ENCODE results near the gene EGFL7. TPM values are rescaled to one million over a fixed set of nuclear protein-coding genes. Genes with fewer than 3 reads are reported as not detected.
A peak's percentile ranks its signal among the peaks of the same experiment; 100 is the strongest.
"Not testable (repeated sequence)": the region's sequence is repeated elsewhere in the genome, so short reads cannot be mapped to it uniquely, and the experiment has no call there.

Gene EGFL7
- total RNA-seq, 4 donors from 2014 or later = 119 to 1,791 (median 307) TPM

- intact Hi-C loops (cut with DNase I; ENCODE audit: low total_unique reads) = no loop called here
- DNase-seq = no peak
- Histone ChIP-seq H3K4me3 (no peak overlapping the region), H3K27me3 (no peaks in the 10 kb centered on the region), H3K9me3 (no peaks in the 10 kb centered on the region), H3K36me3 (no peaks in the 10 kb centered on the region), H3K4me1 (peaks cover 0 to 5% of the 10 kb centered on the region in 2 donors), H3K27ac (no peak overlapping the region)
- TF ChIP-seq, protein P1, sequence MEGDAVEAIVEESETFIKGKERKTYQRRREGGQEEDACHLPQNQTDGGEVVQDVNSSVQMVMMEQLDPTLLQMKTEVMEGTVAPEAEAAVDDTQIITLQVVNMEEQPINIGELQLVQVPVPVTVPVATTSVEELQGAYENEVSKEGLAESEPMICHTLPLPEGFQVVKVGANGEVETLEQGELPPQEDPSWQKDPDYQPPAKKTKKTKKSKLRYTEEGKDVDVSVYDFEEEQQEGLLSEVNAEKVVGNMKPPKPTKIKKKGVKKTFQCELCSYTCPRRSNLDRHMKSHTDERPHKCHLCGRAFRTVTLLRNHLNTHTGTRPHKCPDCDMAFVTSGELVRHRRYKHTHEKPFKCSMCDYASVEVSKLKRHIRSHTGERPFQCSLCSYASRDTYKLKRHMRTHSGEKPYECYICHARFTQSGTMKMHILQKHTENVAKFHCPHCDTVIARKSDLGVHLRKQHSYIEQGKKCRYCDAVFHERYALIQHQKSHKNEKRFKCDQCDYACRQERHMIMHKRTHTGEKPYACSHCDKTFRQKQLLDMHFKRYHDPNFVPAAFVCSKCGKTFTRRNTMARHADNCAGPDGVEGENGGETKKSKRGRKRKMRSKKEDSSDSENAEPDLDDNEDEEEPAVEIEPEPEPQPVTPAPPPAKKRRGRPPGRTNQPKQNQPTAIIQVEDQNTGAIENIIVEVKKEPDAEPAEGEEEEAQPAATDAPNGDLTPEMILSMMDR (IDR thresholded peaks at IDR 0.05) = no peak
- no peak for TF ChIP-seq POLR2A (IDR thresholded peaks at IDR 0.05)
Measured at GRCh38 chr9:136707011-136707410, 44.3 kb downstream of the EGFL7 start.

GRCh38 chr9:136707849-136708517 lies 45.3 kb downstream of the EGFL7 start:
- TF ChIP-seq POLR2A (IDR thresholded peaks at IDR 0.05) = no peak
- TF ChIP-seq, protein P1 (IDR thresholded peaks at IDR 0.05) = no peak
- intact Hi-C loops (cut with DNase I; ENCODE audit: low total_unique reads) = no loop called here
- Histone ChIP-seq H3K4me1 (peaks cover 0 to 7% of the 10 kb centered on the region in 2 donors), H3K4me3 (no peak overlapping the region), H3K27ac (no peak overlapping the region), H3K36me3 (no peaks in the 10 kb centered on the region), H3K27me3 (no peaks in the 10 kb centered on the region), H3K9me3 (no peaks in the 10 kb centered on the region)
- DNase-seq = no peak

DNA sequence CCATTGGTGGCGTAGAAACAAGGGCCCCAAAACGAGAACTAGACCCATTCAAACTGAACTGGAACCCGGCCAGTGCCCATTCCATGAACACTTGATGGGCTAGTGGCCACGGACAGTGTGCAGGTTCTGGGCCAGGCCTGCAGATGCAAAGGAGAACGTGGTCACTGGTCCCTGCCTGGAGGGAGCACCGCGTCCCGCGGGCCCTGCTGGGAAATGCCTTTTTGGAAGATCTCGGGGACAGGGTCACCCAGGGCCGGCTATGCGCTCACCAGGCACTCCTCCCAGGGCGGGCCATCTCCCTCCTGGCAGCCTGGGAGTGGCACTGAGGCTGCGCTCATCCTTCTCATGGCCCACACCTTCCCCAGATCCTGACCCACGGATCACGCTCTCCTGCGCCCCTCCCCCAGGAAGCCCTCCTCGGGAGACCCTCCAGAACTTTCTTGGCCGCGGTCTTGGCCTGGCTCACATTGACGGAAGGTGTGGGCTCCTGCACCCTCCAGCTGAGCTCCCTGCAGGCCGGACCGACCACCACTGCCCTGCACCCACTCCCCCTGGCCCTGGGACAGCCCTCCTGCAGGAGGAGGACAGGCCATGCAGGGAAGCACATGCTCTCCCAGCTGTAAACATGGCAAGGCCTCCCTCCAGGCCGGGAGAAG lies 46.9 kb downstream of the EGFL7 start:
- no peak for DNase-seq
- Histone ChIP-seq H3K36me3 (no peaks in the 10 kb centered on the region), H3K4me1 (peaks cover 0 to 7% of the 10 kb centered on the region in 2 donors), H3K27me3 (no peaks in the 10 kb centered on the region), H3K4me3 (no peak overlapping the region), H3K27ac (no peak overlapping the region), H3K9me3 (no peaks in the 10 kb centered on the region)
- intact Hi-C loops (cut with DNase I; ENCODE audit: low total_unique reads) = no loop called here
- TF ChIP-seq, protein P1 (IDR thresholded peaks at IDR 0.05) = no peak
- TF ChIP-seq POLR2A (IDR thresholded peaks at IDR 0.05) = no peak

DNA sequence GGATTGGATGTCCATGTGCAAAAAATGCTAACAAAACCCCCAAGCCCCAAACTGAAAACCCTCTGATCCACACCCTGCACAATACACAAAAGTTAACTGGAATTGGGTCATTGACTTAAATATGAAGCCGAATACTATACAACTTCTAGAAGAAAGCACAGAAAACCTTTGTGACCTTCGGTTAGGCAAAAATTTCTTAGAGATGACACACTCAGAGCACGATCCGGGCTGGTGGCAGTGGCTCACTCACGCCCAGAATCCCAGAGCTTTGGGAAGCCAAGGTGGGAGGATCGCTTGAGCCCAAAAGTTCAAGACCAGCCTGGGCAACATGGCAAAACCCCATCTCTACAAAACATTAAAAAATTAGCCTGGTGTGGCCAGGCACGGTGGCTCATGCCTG lies 47.8 kb downstream of the EGFL7 start:
- intact Hi-C loops (cut with DNase I; ENCODE audit: low total_unique reads) = no loop called here
- no peak for DNase-seq
- Histone ChIP-seq H3K9me3 (no peaks in the 10 kb centered on the region), H3K36me3 (no peaks in the 10 kb centered on the region), H3K4me1 (peaks cover 0 to 7% of the 10 kb centered on the region in 2 donors), H3K27ac (peak overlapping the region in 1 of 2 donors; percentile 22), H3K4me3 (no peak overlapping the region), H3K27me3 (no peaks in the 10 kb centered on the region)
- TF ChIP-seq, protein P1 (IDR thresholded peaks at IDR 0.05) = no peak
- no peak for TF ChIP-seq POLR2A (IDR thresholded peaks at IDR 0.05)

DNA sequence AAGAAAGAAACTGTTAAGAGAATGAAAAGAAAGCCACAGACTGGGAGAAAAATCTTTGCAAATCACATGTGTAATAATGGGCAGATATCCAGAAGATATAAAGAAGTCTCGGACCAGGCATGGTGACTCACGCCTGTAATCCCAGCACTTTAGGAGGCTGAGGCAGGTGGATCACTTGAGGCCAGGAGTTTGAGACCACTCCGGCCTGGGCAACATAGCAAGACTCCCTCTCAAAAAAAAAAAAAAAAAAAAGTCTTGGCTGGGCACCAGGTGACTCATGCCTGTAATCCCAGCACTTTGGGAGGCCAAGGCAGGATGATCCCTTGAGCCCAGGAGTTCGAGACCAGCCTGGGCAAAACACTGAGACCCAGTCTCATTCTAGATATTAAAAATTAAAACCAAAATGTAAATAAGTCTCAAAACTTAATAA lies 48.5 kb downstream of the EGFL7 start:
- H3K9me3 ChIP-seq; H3K36me3 ChIP-seq; H3K4me1 ChIP-seq; H3K4me3 ChIP-seq; intact Hi-C loops (cut with DNase I; ENCODE audit: low total_unique reads); H3K27me3 ChIP-seq: not testable (repeated sequence)
- peak in 1 of 2 donors; percentile 55 for DNase-seq
- H3K27ac ChIP-seq = peak overlapping the region in 1 of 2 donors; percentile 22

All from uterus (tissue), 4 donors.